ENCODE data around the gene IGSF1.
"Not testable (repeated sequence)": the region's sequence is repeated elsewhere in the genome, so short reads cannot be mapped to it uniquely, and the experiment has no call there.

IGSF1 gene

DNA sequence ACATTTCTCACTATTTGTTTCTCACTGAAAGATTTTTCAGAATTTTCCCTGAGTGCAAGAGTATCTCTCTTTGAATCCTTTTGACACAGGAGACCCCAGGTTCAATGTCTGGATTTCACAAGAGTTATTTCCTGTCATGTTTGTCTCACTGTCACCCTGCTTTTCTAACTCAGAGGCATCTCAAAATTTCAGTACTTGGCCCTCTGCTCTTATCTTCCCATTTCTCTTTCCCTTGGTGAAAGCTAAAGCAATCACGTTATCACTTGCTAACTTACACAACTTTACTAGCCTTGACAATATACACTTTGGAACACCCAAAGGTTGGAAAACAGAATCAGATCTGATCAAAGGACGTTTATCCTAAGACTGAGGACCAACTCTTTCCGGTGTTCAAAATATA is 17.3 kb downstream of the IGSF1 start:
- no peak for DNase-seq

DNA sequence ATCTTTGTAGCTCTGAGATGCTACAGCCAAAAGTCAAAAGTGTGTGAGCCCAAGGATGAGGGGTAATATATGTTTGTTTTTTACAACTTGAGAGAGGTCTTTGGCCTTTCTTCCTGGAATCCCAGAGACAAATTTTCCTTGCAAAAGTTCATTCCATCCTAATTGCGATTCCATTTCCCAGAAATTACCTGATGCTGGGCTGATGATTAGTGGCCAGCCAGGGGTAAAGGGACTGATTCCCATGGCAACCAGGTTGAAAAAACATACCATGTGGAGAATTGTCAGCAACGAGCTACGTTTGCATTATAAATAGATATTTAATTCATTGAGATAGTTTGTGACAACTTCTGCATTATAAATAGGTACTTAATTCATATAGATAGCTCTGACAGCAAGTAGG is 17.8 kb downstream of the IGSF1 start:
- DNase-seq, result no peak

DNA sequence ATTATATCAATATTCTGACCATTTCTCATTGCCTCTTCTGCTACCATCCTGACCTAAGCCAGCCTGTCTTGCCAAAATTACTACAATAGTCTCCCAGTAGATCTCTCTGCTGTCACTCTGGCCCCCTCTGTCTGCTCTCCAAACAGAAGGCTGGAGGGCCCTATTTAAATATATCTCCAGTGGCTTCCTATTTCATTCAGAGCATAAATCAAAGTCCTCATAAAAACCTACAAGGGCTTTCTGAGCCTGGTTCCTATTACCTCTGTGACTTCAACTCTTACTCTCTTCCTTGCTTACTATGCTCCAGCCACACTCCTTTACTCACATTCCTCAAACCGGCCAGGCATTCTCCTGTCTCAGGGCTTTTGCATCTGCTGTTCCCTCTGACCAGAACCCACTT is 19.0 kb downstream of the IGSF1 start:
- DNase-seq, result no peak

DNA sequence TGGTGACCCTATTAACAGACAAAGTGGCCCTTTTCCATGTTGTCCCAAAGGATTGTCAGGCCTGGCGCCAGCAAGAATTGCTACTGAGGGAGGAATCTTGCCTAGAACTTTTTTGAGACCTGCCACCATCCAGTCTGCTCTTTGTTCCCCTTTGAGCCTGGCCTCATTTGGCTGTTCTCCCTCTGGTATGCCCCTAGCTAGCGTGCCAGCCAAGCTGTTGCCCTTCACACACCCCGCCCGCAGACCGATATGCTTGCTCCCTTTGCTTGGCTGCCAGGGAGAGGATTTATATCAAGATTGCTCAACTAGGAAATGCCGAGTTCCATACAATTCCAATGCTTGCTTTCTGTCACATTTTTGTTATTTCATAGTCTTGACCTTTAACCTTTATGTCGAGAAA is 24.4 kb downstream of the IGSF1 start:
- DNase-seq, result no peak

DNA sequence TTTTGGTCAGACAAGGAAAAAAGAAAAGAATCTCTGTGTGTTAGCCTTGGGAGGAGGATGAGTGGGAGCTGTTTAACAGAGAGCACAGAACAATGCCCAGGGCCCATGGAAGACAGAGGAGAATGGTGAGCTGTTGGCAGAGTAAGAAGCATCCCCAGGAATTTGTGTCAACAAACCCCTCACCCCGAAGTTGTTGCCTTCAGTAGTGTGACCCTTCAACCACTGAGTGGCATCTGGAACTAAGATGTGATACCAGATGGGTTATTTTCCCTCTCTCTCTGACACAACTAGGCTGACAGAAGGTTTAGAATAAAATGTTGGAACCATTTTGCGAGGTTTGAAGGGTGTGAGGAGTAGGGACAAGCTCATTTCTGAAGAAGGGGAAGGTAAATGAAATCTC is 25.1 kb downstream of the IGSF1 start:
- no peak for DNase-seq

DNA sequence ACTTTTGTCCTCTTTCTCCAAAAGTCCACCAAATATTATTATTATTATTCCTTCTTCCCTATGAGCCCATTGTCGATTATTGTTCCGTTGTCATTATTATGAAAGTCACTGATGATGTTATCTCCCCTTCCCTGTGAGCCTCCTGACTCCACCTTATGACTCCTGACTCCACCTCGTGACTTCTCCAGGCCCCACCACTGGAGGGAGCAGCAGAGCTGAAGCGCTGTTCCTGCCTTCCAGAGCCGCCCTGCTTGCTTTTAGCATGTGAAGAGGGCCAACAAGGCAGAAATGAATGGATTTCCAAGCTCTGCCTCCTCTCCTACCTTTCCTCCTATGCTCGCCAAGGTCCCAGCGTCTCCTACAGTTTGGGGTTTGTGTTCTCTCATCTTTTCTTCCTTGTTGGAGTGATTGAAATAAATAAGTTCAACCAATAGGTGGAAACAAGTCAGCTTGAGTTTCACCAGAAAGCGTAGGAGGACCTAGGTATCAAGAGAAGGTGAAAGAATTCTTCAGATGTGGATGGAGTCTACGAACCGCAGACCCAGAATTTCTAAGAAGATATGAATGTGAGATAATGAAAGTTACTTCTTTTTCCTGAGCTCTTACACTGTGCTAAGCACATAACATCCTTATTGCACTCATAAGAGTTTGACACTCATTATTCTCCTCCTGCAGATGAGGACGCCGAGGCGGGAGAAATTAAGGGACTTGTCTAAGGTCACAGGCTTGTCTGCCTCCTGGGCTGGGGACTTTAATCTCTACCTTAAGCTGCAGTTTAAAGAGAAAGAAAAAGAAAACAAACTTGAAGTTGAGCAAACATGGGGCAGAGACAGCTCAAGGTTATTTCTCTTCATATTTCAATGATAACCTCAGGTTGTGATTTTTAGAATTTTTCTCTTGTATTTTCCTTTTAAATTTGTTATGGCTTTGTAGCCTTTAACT is 26.1 kb downstream of the IGSF1 start:
- DNase-seq, result no peak

DNA sequence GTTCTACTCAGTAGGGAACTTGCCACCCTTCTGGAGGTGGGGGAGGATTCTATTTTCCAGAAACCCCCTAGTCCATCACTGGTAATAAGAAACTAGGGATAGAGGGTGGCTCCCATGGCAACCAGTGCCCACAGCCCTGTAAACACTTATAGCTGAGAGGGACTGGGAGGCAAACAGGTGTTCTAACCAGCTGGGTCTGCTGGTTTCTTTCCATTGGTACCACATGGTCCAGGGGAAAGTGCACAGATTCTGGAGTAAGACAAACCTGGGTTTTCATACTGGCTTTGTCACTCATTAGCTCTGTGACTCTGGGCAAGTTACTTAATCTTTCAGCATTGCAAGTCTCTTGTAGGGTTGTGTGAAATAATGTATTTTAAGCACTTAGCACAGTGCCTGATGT is 26.9 kb downstream of the IGSF1 start:
- no peak for DNase-seq

DNA sequence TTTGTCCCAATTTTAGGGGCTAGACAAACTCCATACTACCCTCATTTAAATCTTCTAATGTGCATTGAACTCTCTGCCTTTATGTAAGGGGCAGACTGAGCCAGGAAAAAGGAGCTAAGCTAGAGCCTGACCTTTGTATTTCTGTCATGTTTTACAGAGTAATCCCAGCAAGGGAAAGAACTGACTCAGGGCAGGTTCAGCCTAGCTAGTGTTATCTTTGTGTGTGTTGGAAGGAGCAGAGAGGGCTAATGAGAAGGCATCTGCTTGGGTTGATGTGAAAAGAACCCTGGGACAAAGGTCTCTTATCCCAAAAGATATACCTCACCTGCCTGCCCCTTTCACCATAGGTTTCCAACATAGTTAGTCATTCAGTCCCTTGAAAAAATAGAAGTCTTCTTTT is 31.7 kb downstream of the IGSF1 start:
- DNase-seq, result no peak

DNA sequence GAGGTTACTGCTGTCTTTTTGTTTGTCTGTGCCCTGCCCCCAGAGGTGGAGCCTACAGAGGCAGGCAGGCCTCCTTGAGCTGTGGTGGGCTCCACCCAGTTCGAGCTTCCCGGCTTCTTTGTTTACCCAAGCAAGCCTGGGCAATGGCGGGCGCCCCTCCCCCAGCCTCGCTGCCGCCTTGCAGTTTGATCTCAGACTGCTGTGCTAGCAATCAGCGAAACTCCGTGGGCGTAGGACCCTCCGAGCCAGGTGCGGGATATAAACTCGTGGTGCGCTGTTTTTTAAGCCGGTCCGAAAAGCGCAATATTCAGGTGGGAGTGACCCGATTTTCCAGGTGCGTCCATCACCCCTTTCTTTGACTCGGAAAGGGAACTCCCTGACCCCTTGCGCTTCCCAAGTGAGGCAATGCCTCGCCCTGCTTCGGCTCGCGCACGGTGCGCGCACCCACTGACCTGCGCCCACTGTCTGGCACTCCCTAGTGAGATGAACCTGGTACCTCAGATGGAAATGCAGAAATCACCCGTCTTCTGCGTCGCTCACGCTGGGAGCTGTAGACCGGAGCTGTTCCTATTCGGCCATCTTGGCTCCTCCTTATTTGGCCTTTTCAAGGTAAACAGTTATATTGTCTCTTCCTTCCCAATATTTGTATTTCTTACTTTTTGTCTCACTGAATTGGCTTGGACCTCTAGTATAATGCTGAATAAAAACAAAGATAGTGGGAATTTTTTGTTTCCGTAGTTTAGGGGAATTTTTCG is 37.9 kb downstream of the IGSF1 start:
- not testable (repeated sequence) for DNase-seq

DNA sequence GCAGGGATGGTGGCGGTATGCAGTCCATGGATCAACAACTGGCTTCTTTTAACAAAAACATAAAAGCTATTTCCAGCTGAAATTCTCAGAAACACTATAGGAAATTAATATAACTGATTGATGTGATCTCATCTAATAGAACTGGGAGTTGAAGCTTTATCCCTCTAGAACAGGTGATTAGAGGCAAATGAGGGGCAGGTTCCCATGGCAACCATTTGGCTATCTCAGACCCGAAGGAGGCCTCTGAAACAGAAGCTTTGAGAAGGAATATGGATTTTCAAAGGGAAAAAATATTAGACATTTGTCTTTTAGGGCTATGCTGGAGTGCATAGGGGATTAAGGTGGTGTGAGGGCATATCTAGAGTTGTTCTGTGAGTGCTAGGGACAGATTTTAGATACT is 50.0 kb downstream of the IGSF1 start:
- DNase-seq, result no peak

DNA sequence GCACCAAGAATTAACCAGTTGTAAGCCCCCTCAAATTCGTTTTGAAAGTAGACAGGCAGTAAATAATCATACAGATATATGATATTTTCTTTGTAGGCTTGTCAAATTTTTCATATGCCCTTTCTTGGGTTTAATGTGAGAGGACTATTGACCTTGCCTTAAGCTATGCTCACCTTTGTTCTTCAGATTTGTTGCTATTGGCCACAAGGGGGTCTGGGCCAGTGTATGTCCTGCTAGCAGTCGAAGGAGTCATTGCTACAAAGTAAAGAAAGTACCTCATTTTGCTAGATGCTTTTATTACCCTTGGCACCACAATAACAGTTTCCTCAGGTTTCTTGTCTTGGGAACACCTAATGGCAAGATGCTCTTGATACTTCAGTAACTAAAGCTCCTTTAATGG is 51.7 kb downstream of the IGSF1 start:
- DNase-seq, result no peak

DNA sequence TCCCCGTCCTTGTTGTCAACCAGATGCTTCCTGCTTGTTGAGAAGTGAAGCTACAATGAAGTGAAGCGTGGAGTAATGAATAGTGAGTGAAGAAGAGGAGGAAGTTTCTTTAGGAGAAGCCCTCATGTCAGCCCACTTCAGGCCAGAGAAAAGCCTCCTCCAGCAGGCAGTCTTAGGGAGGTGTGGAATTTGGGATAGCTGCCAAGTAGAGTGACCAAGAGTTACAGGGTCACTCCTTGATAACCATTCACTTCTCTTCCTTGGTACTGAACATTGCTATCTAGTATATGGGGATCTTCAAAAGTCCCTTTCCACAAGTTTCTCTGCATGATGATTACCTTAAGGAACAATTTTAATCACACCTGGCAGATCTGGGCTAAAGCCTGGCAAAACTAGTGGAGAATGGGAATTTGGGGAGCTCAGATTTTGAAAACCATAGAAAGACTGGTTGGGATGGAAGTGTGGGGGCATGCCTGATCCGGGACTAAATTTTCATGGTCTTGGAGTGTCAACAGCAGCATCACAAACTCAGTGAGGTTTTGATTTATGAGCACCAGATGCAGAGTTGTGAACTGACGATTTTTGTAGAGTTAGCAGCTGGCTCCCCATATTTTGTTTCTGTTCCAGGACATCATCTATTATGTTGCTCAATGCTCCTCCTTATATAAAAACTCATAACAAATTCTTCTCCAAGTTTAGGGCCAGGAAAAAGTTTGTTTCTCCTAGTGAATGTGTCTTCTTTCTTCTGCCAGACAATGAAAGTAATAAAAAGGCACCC is 53.1 kb downstream of the IGSF1 start:
- DNase-seq, result no peak

DNA sequence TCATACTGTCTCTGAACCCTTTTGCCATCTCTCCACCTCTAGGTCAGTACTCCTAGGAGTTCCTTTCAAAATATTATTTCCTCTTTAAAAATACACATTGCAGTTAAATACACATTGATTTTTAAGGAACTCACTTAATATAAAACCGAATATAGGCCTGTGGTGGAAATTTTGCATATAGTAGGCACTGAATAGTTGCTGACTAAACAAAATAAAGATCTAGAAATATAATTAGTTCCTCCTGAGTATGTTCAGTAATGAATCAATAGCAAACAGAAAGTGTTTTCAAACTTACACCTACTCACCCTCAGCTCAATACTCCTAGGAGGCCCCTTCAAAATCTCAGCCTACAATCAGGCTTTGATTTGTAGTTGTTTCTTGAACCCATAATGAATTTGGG is 61.5 kb downstream of the IGSF1 start:
- no peak for DNase-seq

DNA sequence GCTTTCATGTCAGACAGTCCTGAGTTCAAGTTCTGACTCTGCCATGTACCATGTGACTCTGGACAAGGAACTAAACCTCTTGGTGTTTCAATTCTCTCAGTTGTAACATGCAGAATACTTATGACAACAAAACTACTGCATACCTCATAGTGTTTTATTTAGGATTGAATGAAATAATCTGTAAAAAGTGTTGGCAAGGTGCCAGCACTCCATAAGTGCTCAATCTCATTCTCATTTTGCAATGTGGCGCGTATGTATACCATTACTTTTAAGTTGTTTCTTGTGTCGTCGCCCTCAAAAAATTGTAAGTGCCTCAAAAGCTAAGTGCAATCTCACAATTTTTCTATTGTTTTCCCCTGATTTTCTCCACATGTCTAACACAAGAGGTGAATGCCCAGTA is 62.5 kb downstream of the IGSF1 start:
- DNase-seq, result no peak

DNA sequence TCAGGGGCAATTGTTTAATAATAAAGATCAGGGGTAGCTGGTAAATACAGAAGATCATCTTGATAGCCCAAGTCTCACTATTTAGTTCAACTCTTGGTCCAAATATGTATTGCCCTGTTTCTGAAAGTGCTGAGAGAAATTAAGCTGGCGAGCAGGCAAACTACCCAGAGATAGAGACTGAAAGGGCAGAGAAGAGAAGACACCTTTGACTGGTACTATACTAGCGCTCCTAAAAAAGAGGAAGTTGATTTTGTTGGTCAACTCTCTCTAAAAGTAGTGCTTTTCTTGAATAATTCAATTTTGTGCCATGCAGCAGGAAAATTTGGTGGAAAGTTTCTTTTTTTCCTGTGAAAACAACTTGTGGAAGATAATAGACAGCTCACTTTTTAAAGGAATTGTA is 64.0 kb downstream of the IGSF1 start:
- DNase-seq, result no peak
